ENCODE results near the gene SMIM20. TPM values are rescaled to one million over a fixed set of nuclear protein-coding genes. Genes with fewer than 3 reads are reported as not detected.
A peak's percentile ranks its signal among the peaks of the same experiment; 100 is the strongest.

The SMIM20 gene
- total and polyA plus RNA-seq, 10 donors: 15.7 to 61.0 (median 21.4) TPM

DNA sequence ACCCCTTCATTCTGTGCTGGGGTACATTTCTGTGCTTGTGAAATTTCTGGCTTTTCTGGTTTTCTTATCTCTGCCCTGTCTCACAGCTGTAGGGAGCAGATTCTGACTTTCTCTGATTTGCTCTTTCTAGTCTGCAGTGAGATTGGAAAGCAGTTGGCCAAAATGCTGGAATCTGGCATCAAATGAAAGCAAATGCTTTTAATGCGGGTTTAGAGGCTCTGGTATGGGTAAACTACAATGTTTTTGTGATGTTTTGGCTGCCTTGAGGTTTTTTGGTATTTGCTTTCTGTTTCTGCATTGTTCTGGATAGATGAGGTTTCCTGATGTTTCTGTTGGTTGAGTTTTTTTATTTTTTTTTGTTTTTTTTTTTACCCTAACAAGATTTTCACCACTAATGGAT lies 23.8 kb downstream of the SMIM20 start:
- Histone ChIP-seq H3K27ac (no peak overlapping the region), H3K27me3 (replicated peaks in 1 of 7) (no peaks in the 10 kb centered on the region), H3K4me3 (no peak overlapping the region), H3K4me1 (peaks cover 0 to 9% (median 4%) of the 10 kb centered on the region in 6 donors), H3K36me3 (no peaks in the 10 kb centered on the region), H3K9me3 (no peaks in the 10 kb centered on the region)
- TF ChIP-seq POLR2A (IDR thresholded peaks at IDR 0.05): no peak
- TF ChIP-seq, protein P1, sequence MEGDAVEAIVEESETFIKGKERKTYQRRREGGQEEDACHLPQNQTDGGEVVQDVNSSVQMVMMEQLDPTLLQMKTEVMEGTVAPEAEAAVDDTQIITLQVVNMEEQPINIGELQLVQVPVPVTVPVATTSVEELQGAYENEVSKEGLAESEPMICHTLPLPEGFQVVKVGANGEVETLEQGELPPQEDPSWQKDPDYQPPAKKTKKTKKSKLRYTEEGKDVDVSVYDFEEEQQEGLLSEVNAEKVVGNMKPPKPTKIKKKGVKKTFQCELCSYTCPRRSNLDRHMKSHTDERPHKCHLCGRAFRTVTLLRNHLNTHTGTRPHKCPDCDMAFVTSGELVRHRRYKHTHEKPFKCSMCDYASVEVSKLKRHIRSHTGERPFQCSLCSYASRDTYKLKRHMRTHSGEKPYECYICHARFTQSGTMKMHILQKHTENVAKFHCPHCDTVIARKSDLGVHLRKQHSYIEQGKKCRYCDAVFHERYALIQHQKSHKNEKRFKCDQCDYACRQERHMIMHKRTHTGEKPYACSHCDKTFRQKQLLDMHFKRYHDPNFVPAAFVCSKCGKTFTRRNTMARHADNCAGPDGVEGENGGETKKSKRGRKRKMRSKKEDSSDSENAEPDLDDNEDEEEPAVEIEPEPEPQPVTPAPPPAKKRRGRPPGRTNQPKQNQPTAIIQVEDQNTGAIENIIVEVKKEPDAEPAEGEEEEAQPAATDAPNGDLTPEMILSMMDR (IDR thresholded peaks at IDR 0.05 in 8 of 11, conservative IDR thresholded peaks at IDR 0.05 in 3 of 11): no peak
- TF ChIP-seq POLR2AphosphoS5 (IDR thresholded peaks at IDR 0.05): no peak
- 61 to 87% (median 73%) methylated on average over 1 of the region's 1 CpG for WGBS, 5 donors
- intact Hi-C loops (cut with DNase I; ENCODE audit: low total_unique reads): no loop called here
- no peak for DNase-seq

DNA sequence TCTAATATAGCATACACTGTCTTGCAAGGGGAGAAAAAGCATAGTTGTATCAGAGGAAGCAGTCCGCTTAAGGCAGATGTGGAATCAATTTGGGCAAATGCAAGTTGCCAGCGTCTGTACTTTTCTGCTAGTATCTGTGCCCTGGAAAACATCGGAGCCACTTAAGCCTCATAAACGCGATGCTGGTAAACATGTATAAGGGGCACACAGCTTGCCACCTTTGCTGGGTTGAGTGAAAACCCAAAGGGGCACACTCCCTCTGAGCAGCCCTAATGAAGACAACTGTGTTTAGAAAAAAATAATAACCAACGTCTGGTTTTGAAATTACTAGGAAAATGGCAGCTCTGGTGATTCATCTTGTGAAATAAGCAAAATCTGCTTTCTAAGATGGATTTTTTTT lies 24.3 kb downstream of the SMIM20 start:
- Histone ChIP-seq H3K36me3 (no peaks in the 10 kb centered on the region), H3K9me3 (no peaks in the 10 kb centered on the region), H3K4me1 (peaks cover 0 to 9% (median 4%) of the 10 kb centered on the region in 6 donors), H3K4me3 (no peak overlapping the region), H3K27ac (peak overlapping the region in 6 of 8 donors; percentile 16 to 37 (median 25)), H3K27me3 (replicated peaks in 1 of 7) (no peaks in the 10 kb centered on the region)
- TF ChIP-seq POLR2AphosphoS5 (IDR thresholded peaks at IDR 0.05) (no peak), POLR2A (IDR thresholded peaks at IDR 0.05) (no peak)
- TF ChIP-seq, protein P1 (IDR thresholded peaks at IDR 0.05 in 8 of 11, conservative IDR thresholded peaks at IDR 0.05 in 3 of 11): no peak
- 72 to 76% (median 75%) methylated on average over 6 of the region's 6 CpGs for WGBS, 5 donors
- no peak for DNase-seq
- intact Hi-C loops (cut with DNase I; ENCODE audit: low total_unique reads): no loop called here

DNA sequence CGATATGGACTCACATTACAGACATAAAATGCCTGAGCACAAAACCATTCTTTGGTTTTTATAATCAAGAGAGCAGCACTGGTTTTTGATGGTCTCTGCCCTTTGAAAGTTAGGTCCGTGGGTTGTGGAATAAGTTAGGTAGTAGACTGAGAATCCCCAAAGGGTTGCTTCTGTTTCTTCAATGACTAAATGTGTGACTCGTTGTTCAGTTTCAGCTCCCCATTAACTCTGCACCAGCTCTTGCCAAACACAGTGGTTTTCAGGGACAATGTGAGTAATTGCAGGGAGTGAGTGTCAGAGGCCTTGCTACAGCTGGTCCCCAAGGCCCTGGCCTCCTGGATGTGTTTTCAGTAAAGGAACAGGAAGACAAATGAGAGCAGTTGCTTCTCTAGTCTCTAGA lies 24.8 kb downstream of the SMIM20 start:
- intact Hi-C loops (cut with DNase I; ENCODE audit: low total_unique reads): no loop called here
- H3K4me1 ChIP-seq: peaks cover 0 to 9% (median 4%) of the 10 kb centered on the region in 6 donors
- H3K27me3 ChIP-seq (replicated peaks in 1 of 7): no peaks in the 10 kb centered on the region
- no peaks in the 10 kb centered on the region for H3K36me3 ChIP-seq
- no peak overlapping the region for H3K4me3 ChIP-seq
- TF ChIP-seq, protein P1 (IDR thresholded peaks at IDR 0.05 in 8 of 11, conservative IDR thresholded peaks at IDR 0.05 in 3 of 11): no peak
- TF ChIP-seq POLR2A (IDR thresholded peaks at IDR 0.05) (no peak), POLR2AphosphoS5 (IDR thresholded peaks at IDR 0.05) (peak in 1 of 3 donors; percentile 63)
- no peak for DNase-seq
- 39 to 69% (median 54%) methylated on average over 3 of the region's 3 CpGs for WGBS, 5 donors
- H3K9me3 ChIP-seq: no peaks in the 10 kb centered on the region
- H3K27ac ChIP-seq: peak overlapping the region in 6 of 8 donors; percentile 16 to 37 (median 26)

DNA sequence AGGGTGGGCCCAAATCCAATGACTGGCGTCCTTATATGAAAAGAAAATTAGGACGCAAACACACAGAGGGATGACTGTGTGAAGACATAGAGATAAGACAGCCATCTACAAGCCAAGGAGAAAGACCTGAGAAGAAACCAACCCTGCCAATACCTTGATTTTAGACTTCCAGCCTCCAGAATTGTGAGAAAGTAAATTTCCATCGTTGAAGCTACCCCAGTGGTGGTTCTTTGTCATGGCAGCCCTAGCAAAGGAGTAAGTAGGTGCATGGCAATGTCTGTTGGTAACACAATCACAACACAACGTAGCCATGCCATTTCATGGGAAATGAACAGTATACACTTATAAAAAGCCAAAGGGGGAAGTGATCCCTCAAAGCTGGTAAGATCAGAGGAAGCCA lies 25.3 kb downstream of the SMIM20 start:
- Histone ChIP-seq H3K9me3 (no peaks in the 10 kb centered on the region), H3K27me3 (replicated peaks in 1 of 7) (no peaks in the 10 kb centered on the region), H3K4me3 (no peak overlapping the region), H3K36me3 (no peaks in the 10 kb centered on the region), H3K27ac (peak overlapping the region in 5 of 8 donors; percentile 18 to 37 (median 27)), H3K4me1 (peaks cover 0 to 9% (median 4%) of the 10 kb centered on the region in 6 donors)
- WGBS, 5 donors: 78 to 89% (median 86%) methylated on average over 4 of the region's 4 CpGs
- no peak for DNase-seq
- intact Hi-C loops (cut with DNase I; ENCODE audit: low total_unique reads): no loop called here
- TF ChIP-seq POLR2A (IDR thresholded peaks at IDR 0.05) (no peak), POLR2AphosphoS5 (IDR thresholded peaks at IDR 0.05) (no peak)
- TF ChIP-seq, protein P1 (IDR thresholded peaks at IDR 0.05 in 8 of 11, conservative IDR thresholded peaks at IDR 0.05 in 3 of 11): no peak

Measured in spleen (tissue), 11 donors.